K562 treated with DMSO at 1 percent for 48 hours (cell line): ENCODE measurements around the gene CNR2. TPM values are rescaled to one million over a fixed set of nuclear protein-coding genes. Genes with fewer than 3 reads are reported as not detected.

Source experiments
- total RNA-seq: library from RNA; unstranded; fragments of 300-600 nt; gene quantifications from 2 replicates; pipeline ENCODE4 v1.2.3, GENCODE V29; 2022; ENCODE audit warnings: low replicate concordance; ENCODE audit errors: extremely low read depth

CNR2 gene
- total RNA-seq, result not detected in 2 replicates

GRCh38 chr1:23913212-23913880 is at the start of gene CNR2:
TSS of gene CNR2 (minus strand) at chr1:23913362. CDS start at chr1:23875617, 37,745 bp downstream.

GRCh38 chr1:23959461-23960290 is 46.5 kb upstream of the CNR2 start, which contains the start of gene PNRC2:
TSS of gene PNRC2 (plus strand) at chr1:23959828. CDS start at chr1:23961458, 1,630 bp downstream.

GRCh38 chr1:23867895-23868556 is 45.1 kb downstream of the CNR2 start, which contains the start of gene FUCA1:
TSS of gene FUCA1 (minus strand) at chr1:23868290. CDS start at chr1:23868286, 4 bp downstream.

GRCh38 chr1:23825076-23825761 is 87.9 kb downstream of the CNR2 start, which contains the start of gene HMGCL:
TSS of gene HMGCL (minus strand) at chr1:23825429. CDS start at chr1:23825415, 14 bp downstream.

Other genes starting within 250 kb of the CNR2 start
- 1,279 and 4,945 TPM in 2 replicates for gene RPL11, start 221.6 kb downstream of the CNR2 start, total RNA-seq
- not detected in 2 replicates for gene ELOA, start 169.9 kb downstream of the CNR2 start, total RNA-seq
- gene PITHD1, start 134.9 kb downstream of the CNR2 start, total RNA-seq, result not detected in 2 replicates
- gene LYPLA2, start 122.2 kb downstream of the CNR2 start, total RNA-seq, result not detected in 2 replicates
- not detected in 2 replicates for gene GALE, start 112.6 kb downstream of the CNR2 start, total RNA-seq
- not detected in 2 replicates for gene HMGCL, start 87.9 kb downstream of the CNR2 start, total RNA-seq
- not detected in 2 replicates for gene FUCA1, start 45.1 kb downstream of the CNR2 start, total RNA-seq
- not detected in 2 replicates for gene PNRC2, start 46.5 kb upstream of the CNR2 start, total RNA-seq
- gene SRSF10, start 67.0 kb upstream of the CNR2 start, total RNA-seq, result not detected in 2 replicates
- gene MYOM3, start 198.8 kb upstream of the CNR2 start, total RNA-seq, result not detected in 2 replicates
- gene IL22RA1, start 229.8 kb upstream of the CNR2 start, total RNA-seq, result not detected in 2 replicates